Ascending aorta (tissue), 2 donors: ENCODE data around the gene OR2V2. TPM values are rescaled to one million over a fixed set of nuclear protein-coding genes. Genes with fewer than 3 reads are reported as not detected.

Experiments used
- DNase-seq, 2 donors: peaks; one replicate each; pipeline ENCODE4 v3.0.0-alpha.2; 2019; ENCODE audit warnings: low spot score in 2 of 2
- H3K27ac ChIP-seq, 2 donors: fragments of 200-600 bp; sonication (generic); one replicate each; pipeline ENCODE4 v1.5.1; 2016 to 2017; ENCODE audit warnings: mild to moderate bottlenecking in 1 of 2
- H3K27me3 ChIP-seq: fragments of 200-600 bp; sonication (generic); one replicate; pipeline ENCODE4 v1.5.1; 2017
- H3K36me3 ChIP-seq, 2 donors: fragments of 200-600 bp; sonication (generic); one replicate each; pipeline ENCODE4 v1.5.1; 2016
- H3K4me1 ChIP-seq, 2 donors: fragments of 200-600 bp; sonication (generic); one replicate each; pipeline ENCODE4 v1.5.1; 2016 to 2017; ENCODE audit warnings: mild to moderate bottlenecking in 1 of 2
- H3K4me3 ChIP-seq, 2 donors: fragments of 200-600 bp; sonication (generic); one replicate each; pipeline ENCODE4 v1.5.1; 2016 to 2017; ENCODE audit warnings: mild to moderate bottlenecking in 1 of 2
- H3K9me3 ChIP-seq, 2 donors: fragments of 200-600 bp; sonication (generic); one replicate each; pipeline ENCODE4 v1.5.1; 2016
- CTCF ChIP-seq, 3 experiments: fragments of 200-600 bp in 2 of 3; fragments of 450-650 bp in 1 of 3; sonication (generic) in 2 of 3; IDR thresholded peaks; one replicate each; pipeline ENCODE4 v1.5.1; 2016 to 2019; ENCODE audit warnings: antibody characterized with exemption in 3 of 3, mild to moderate bottlenecking in 1 of 3, moderate library complexity in 1 of 3
- intact Hi-C: fragments of 100-400 bp; cut with DNase I; formaldehyde crosslinking; loops from one replicate; pipeline ENCODE4 v1.15.1; 2023
- total RNA-seq: library from RNA; depleted of rRNA; stranded (reverse); fragments of >200 nt; gene quantifications from one replicate; pipeline ENCODE4 v1.1.0, GENCODE V29; 2016

Gene OR2V2
- total RNA-seq, 1 donor from 2014 or later: not detected

DNA sequence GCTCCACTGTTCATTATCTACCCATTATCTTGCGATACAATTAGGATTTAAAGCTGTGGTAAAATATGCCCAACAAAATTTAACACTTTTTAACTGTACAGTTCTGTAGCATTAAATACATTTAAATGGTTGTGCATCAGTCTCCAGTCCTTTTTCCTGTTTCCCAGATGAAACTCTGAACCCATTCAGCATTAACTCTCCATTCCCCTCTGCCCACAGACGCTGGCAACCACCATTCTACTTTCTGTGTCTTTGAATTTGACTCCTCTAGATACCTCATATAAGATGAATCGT lies 60.5 kb downstream of the OR2V2 start:
- Histone ChIP-seq H3K4me3 (peak overlapping the region; percentile 53 to 72), H3K36me3 (no peaks in the 10 kb centered on the region), H3K27ac (peak overlapping the region; percentile 87 to 88), H3K4me1 (peaks cover 4 to 13% of the 10 kb centered on the region in 2 donors), H3K27me3 (no peaks in the 10 kb centered on the region), H3K9me3 (no peaks in the 10 kb centered on the region)
- no peak for DNase-seq
- intact Hi-C loops: loop anchor here (10.0 kb wide), 1 partner anchor 853 kb away; the partner anchor contains the start of gene GFPT2
- TF ChIP-seq CTCF (IDR thresholded peaks at IDR 0.05): no peak

Other genes starting within 250 kb of the OR2V2 start
- not detected for gene BTNL8, start 248.4 kb upstream of the OR2V2 start, total RNA-seq
- not detected for gene BTNL3, start 158.7 kb upstream of the OR2V2 start, total RNA-seq
- gene BTNL9, start 107.3 kb upstream of the OR2V2 start, total RNA-seq: 105 TPM
- gene OR2V1, start 16.4 kb upstream of the OR2V2 start, total RNA-seq: not detected
- 6.1 TPM for gene TRIM7, start 57.6 kb downstream of the OR2V2 start, total RNA-seq
- 105 TPM for gene TRIM41, start 75.7 kb downstream of the OR2V2 start, total RNA-seq
- 2,870 TPM for gene RACK1, start 96.3 kb downstream of the OR2V2 start, total RNA-seq
- 21.2 TPM for gene TRIM52, start 113.6 kb downstream of the OR2V2 start, total RNA-seq
- gene OR4F3, start 219.7 kb downstream of the OR2V2 start, total RNA-seq: not detected